Loucy (cell line): ENCODE data around the gene AMER2.

Source experiments
- H2AFZ ChIP-seq: fragments of 200-600 bp; sonication (generic); 2 replicates; pipeline ENCODE4 v1.6.0; 2016; ENCODE audit warnings: antibody characterized with exemption, mild to moderate bottlenecking, low read length, moderate library complexity
- H3F3A ChIP-seq: fragments of 200-600 bp; 2 replicates; pipeline ENCODE4 v1.6.0; 2016; ENCODE audit warnings: antibody characterized with exemption, low read depth, mild to moderate bottlenecking
- H3K27me3 ChIP-seq: fragments of 200-600 bp; sonication (generic); 2 replicates; pipeline ENCODE4 v1.6.1; 2014; ENCODE audit warnings: low read length, mild to moderate bottlenecking; ENCODE audit not compliant: insufficient read depth, poor library complexity, severe bottlenecking
- H3K36me3 ChIP-seq: fragments of 200-600 bp; sonication (generic); 2 replicates; pipeline ENCODE4 v1.6.1; 2016; ENCODE audit warnings: low read length; ENCODE audit not compliant: insufficient read depth
- H3K4me1 ChIP-seq: fragments of 200-600 bp; sonication (generic); 2 replicates; pipeline ENCODE4 v1.5.1; 2014; ENCODE audit warnings: low read length, mild to moderate bottlenecking; ENCODE audit not compliant: insufficient read depth, poor library complexity, severe bottlenecking
- H3K4me2 ChIP-seq: fragments of 200-600 bp; sonication (generic); 2 replicates; pipeline ENCODE4 v1.6.0; 2014; ENCODE audit warnings: antibody characterized with exemption, low read length, low read depth, mild to moderate bottlenecking; ENCODE audit not compliant: poor library complexity, severe bottlenecking
- H3K4me3 ChIP-seq: fragments of 200-600 bp; sonication (generic); 2 replicates; pipeline ENCODE4 v1.5.1; 2014; ENCODE audit warnings: low read length, mild to moderate bottlenecking, mixed read lengths; ENCODE audit not compliant: poor library complexity, severe bottlenecking
- H3K79me2 ChIP-seq: fragments of 200-600 bp; sonication (generic); 2 replicates; pipeline ENCODE4 v1.6.1; 2014; ENCODE audit warnings: low read length; ENCODE audit not compliant: insufficient read depth
- H3K9ac ChIP-seq: fragments of 200-600 bp; sonication (generic); 2 replicates; pipeline ENCODE4 v1.6.0; 2014; ENCODE audit warnings: mild to moderate bottlenecking, low read depth, low read length, moderate library complexity; ENCODE audit not compliant: poor library complexity, severe bottlenecking
- H3K9me2 ChIP-seq: fragments of 200-600 bp; sonication (generic); replicated peaks from 2 replicates; pipeline ENCODE4 v1.6.1; 2016; ENCODE audit warnings: low read depth, low read length, mixed read lengths
- H3K9me3 ChIP-seq: fragments of 200-600 bp; sonication (generic); 2 replicates; pipeline ENCODE4 v1.6.1; 2014; ENCODE audit warnings: mild to moderate bottlenecking, antibody characterized with exemption, low read length, low read depth; ENCODE audit not compliant: insufficient read depth
- H4K20me1 ChIP-seq: fragments of 200-600 bp; sonication (generic); 2 replicates; pipeline ENCODE4 v1.6.0; 2014; ENCODE audit warnings: antibody characterized with exemption, low read length, mild to moderate bottlenecking; ENCODE audit not compliant: insufficient read depth, poor library complexity, severe bottlenecking
- CTCF ChIP-seq: fragments of 200-600 bp; sonication (generic); conservative IDR thresholded peaks from 2 replicates; pipeline ENCODE4 v1.5.1; 2014; ENCODE audit warnings: mild to moderate bottlenecking, antibody characterized with exemption, low read length
- EZH2phosphoT487 ChIP-seq: fragments of 200-600 bp; IDR thresholded peaks from 2 replicates; pipeline ENCODE4 v1.6.1; 2018; ENCODE audit warnings: antibody characterized with exemption, mild to moderate bottlenecking, moderate library complexity, borderline replicate concordance

Gene AMER2

GRCh38 chr13:25132751-25133390 is 39.2 kb downstream of the AMER2 start:
- Histone ChIP-seq H3K4me3 (no peak overlapping the region), H3K9me2 (no peaks in the 10 kb centered on the region), H3K79me2 (no peaks in the 10 kb centered on the region), H4K20me1 (no peaks in the 10 kb centered on the region), H3K9me3 (no peaks in the 10 kb centered on the region), H3K27me3 (no peaks in the 10 kb centered on the region), H3K36me3 (no peaks in the 10 kb centered on the region), H3K4me2 (no peak overlapping the region), H3F3A (no peaks in the 10 kb centered on the region), H3K4me1 (no peaks in the 10 kb centered on the region), H3K9ac (no peak overlapping the region), H2AFZ (no peak overlapping the region)
- TF ChIP-seq CTCF, result no peak
- TF ChIP-seq EZH2phosphoT487, result no peak

DNA sequence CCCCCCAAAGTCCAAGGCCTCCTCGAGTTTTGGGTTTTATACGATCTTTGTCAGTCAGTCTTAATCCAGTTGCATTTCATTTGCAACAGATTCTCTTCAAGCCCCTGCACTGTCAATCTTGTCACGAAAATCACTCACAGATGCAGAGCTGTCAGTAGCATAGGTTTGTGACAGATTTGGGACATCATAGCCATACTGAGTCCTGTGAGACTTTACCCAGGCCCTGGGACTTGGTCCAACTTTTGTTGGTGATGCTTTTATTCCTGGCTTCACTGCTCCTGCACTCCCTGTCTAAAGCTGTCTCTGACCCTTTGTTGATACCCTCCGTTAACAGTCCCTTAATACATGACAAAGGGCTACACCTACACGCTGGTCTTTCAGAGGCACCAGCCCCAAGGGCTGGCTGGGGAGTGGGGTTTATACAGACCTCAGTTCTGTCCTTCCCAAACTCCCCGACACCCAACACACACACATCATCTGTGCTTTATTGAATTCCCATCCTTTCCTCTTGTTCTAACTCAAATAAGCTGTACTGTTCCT is 40.1 kb downstream of the AMER2 start:
- no peaks in the 10 kb centered on the region for H3K36me3 ChIP-seq
- no peak overlapping the region for H3K9ac ChIP-seq
- H3F3A ChIP-seq, result no peaks in the 10 kb centered on the region
- H2AFZ ChIP-seq, result no peak overlapping the region
- H3K9me3 ChIP-seq, result no peaks in the 10 kb centered on the region
- no peak overlapping the region for H3K4me3 ChIP-seq
- no peaks in the 10 kb centered on the region for H3K79me2 ChIP-seq
- H3K27me3 ChIP-seq, result no peaks in the 10 kb centered on the region
- no peak overlapping the region for H3K4me2 ChIP-seq
- H3K9me2 ChIP-seq, result no peaks in the 10 kb centered on the region
- TF ChIP-seq CTCF (no peak), EZH2phosphoT487 (no peak)
- no peaks in the 10 kb centered on the region for H4K20me1 ChIP-seq
- H3K4me1 ChIP-seq, result no peaks in the 10 kb centered on the region

DNA sequence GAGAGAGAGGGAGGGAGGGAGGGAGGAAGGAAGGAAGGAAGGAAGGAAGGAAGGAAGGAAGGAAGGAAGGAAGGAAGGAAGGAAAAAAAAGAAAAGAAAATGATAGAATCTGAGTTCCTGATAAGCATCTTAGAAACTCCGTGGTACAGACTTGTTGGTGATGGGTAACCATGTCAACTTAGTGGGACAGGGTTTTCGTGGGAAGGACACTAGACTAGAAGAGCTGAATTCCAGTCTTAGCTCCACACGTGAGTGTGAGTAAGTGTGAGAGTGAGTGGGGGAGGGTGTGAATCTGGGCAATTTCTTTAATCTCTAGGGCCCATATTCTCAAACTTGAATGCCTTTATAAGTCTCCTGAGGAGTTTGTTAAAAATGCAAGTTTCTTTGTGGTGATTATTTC is 41.1 kb downstream of the AMER2 start:
- H3K4me2 ChIP-seq, result no peak overlapping the region
- no peak for TF ChIP-seq EZH2phosphoT487
- TF ChIP-seq CTCF, result no peak

More for the DNA sequence above, 41.1 kb downstream of the AMER2 start:
- no peaks in the 10 kb centered on the region for H3K27me3 ChIP-seq
- no peak overlapping the region for H3K4me3 ChIP-seq
- H3K9me3 ChIP-seq, result no peaks in the 10 kb centered on the region
- no peaks in the 10 kb centered on the region for H3K4me1 ChIP-seq
- H4K20me1 ChIP-seq, result no peaks in the 10 kb centered on the region
- H3K9ac ChIP-seq, result no peak overlapping the region
- H3K79me2 ChIP-seq, result no peaks in the 10 kb centered on the region
- H2AFZ ChIP-seq, result no peak overlapping the region
- H3K9me2 ChIP-seq, result no peaks in the 10 kb centered on the region
- no peaks in the 10 kb centered on the region for H3K36me3 ChIP-seq
- no peaks in the 10 kb centered on the region for H3F3A ChIP-seq
